HepG2 (cell line): ENCODE measurements around the gene KLC4. TPM values are rescaled to one million over a fixed set of nuclear protein-coding genes. Genes with fewer than 3 reads are reported as not detected.

ENCODE experiments used
- ADNP ChIP-seq: sonication (generic); formaldehyde crosslinking; IDR thresholded peaks from 2 replicates; pipeline ENCODE4 v1.4.0; 2020; ENCODE audit warnings: missing genetic modification reagents
- ELF4 ChIP-seq: sonication (generic); formaldehyde crosslinking; IDR thresholded peaks from 2 replicates; pipeline ENCODE4 v1.5.0; 2020; ENCODE audit warnings: missing genetic modification reagents, mild to moderate bottlenecking, moderate library complexity, borderline replicate concordance
- HOXA3 ChIP-seq: sonication (generic); formaldehyde crosslinking; IDR thresholded peaks from 2 replicates; pipeline ENCODE4 v1.5.0; 2020; ENCODE audit warnings: missing genetic modification reagents
- KAT8 ChIP-seq: IDR thresholded peaks from 2 replicates; pipeline ENCODE4 v1.6.1; 2016; ENCODE audit warnings: missing genetic modification reagents, missing compliant biosample characterization
- NFIB ChIP-seq: sonication (generic); formaldehyde crosslinking; IDR thresholded peaks from 2 replicates; pipeline ENCODE4 v1.9.0; 2021; ENCODE audit warnings: missing genetic modification reagents, mild to moderate bottlenecking, borderline replicate concordance
- RARA ChIP-seq: IDR thresholded peaks from 2 replicates; pipeline ENCODE4 v1.6.1; 2016; ENCODE audit warnings: missing genetic modification reagents, missing compliant biosample characterization
- RFX3 ChIP-seq: IDR thresholded peaks from 2 replicates; pipeline ENCODE4 v1.6.1; 2016; ENCODE audit warnings: missing biosample characterization, missing genetic modification reagents
- TP53 ChIP-seq: sonication (generic); formaldehyde crosslinking; conservative IDR thresholded peaks from 2 replicates; pipeline ENCODE4 v1.4.0; 2020; ENCODE audit warnings: missing genetic modification reagents
- ZBTB25 ChIP-seq: IDR thresholded peaks from 2 replicates; pipeline ENCODE4 v1.6.1; 2018; ENCODE audit warnings: missing genetic modification reagents
- ZBTB7B ChIP-seq: sonication (generic); formaldehyde crosslinking; IDR thresholded peaks from 2 replicates; pipeline ENCODE4 v1.4.0; 2020; ENCODE audit warnings: missing genetic modification reagents
- ZNF3 ChIP-seq: IDR thresholded peaks from 2 replicates; pipeline ENCODE4 v1.7.0; 2017; ENCODE audit warnings: inconsistent platforms
- ZSCAN30 ChIP-seq: sonication (generic); formaldehyde crosslinking; IDR thresholded peaks from 2 replicates; pipeline ENCODE4 v1.5.0; 2020; ENCODE audit warnings: mild to moderate bottlenecking, missing genetic modification reagents
- polyA plus RNA-seq, 8 experiments: library from polyadenylated mRNA; depleted of rRNA in 3 of 8; stranded (reverse) in 7 of 8; unstranded in 1 of 8; fragments of >200 nt; fragmentation: Illumina TruSeq in 4 of 8; extraction: Trizol in 4 of 8; gene quantifications; 2 replicates each; pipeline versions ENCODE4 v1.2.1 to v1.2.3, GENCODE V29; 2011 to 2016; ENCODE audit warnings: low read depth in 4 of 8, missing spikeins in 1 of 8, mixed read lengths in 1 of 8; ENCODE audit not compliant: insufficient read depth in 1 of 8
- total RNA-seq, 5 experiments: library from RNA; depleted of rRNA; stranded (reverse); fragments of >200 nt; fragmentation: Illumina TruSeq; extraction: Trizol; gene quantifications; 2 replicates each; pipeline ENCODE4 v1.2.3, GENCODE V29; 2016; ENCODE audit warnings: low read depth in 1 of 5
- TF ChIP-seq, protein P1 (sequence below): sonication (generic); formaldehyde crosslinking; IDR thresholded peaks from one replicate; pipeline ENCODE4 v1.5.1; 2020; ENCODE audit warnings: mild to moderate bottlenecking, missing genetic modification reagents; ENCODE audit errors: not compliant biosample characterization
- TF ChIP-seq, protein P2 (sequence below): sonication (generic); formaldehyde crosslinking; IDR thresholded peaks from 2 replicates; pipeline ENCODE4 v1.4.0; 2020; ENCODE audit warnings: missing genetic modification reagents
- TF ChIP-seq, protein P3 (sequence below): sonication (generic); formaldehyde crosslinking; IDR thresholded peaks from 2 replicates; pipeline ENCODE4 v1.5.1; 2020; ENCODE audit warnings: mild to moderate bottlenecking, missing genetic modification reagents

KLC4 gene
- total and polyA plus RNA-seq, 2 of the 13 experiments (the other 11 are each of a cell fraction or from before 2014, with no cell fraction given): 45.4 to 70.4 TPM

DNA sequence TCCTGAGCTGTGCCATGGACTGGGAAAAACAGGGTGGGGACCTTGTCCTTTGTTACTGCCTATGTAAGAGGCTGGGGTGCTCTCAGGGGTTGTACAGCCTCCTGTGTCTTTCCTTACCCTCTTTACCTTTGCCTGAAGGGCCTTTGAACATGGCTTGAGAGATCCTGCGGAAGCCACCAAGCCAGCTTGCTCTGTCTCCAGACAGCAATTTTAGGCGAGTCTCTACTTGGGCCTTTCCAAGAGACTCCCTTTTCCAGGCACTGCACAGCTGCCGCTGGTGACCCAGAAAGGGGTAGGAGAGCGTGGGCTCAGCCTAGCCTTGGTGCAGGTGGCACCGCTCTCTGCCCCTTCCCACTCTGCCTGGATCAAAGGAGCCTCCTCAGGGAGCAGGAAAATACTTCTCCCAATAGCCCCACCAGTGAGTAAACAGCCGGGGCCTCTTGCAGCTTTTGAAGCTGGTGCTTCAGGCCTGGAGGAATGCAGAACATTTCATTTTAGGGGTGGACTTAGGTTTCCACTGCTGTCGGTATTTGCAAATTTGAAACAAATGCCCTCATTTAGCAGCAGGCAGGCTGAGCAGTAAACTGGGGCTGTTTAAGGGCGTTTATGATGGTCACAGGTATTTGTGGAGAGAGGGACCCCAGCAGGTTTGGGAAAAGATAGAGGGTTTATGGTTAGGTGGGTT is 30.6 kb downstream of the KLC4 start (continued):
- TF ChIP-seq HOXA3 (CRISPR knock-in tag) (peak; percentile 58; the same call in 1 of the 2 replicates), ELF4 (CRISPR knock-in tag) (peak; percentile 69; the same call in 1 of the 2 replicates), KAT8 (CRISPR knock-in tag) (0 out of 2 replicates have a peak, but pooled peaks have one; percentile 24), ZSCAN30 (CRISPR knock-in tag) (0 out of 2 replicates have a peak, but pooled peaks have one; percentile 71), ADNP (CRISPR knock-in tag) (no peak), RFX3 (CRISPR knock-in tag) (no peak), RARA (CRISPR knock-in tag) (peak; percentile 62; the same call in 1 of the 2 replicates), TP53 (CRISPR knock-in tag) (0 out of 2 replicates have a peak, but pooled peaks have one; percentile 32), ZBTB7B (CRISPR knock-in tag) (peak; percentile 76), ZNF3 (CRISPR knock-in tag) (no peak), NFIB (no peak), ZBTB25 (peak; percentile 61; the same call in 1 of the 2 replicates)
- TF ChIP-seq, protein P1, sequence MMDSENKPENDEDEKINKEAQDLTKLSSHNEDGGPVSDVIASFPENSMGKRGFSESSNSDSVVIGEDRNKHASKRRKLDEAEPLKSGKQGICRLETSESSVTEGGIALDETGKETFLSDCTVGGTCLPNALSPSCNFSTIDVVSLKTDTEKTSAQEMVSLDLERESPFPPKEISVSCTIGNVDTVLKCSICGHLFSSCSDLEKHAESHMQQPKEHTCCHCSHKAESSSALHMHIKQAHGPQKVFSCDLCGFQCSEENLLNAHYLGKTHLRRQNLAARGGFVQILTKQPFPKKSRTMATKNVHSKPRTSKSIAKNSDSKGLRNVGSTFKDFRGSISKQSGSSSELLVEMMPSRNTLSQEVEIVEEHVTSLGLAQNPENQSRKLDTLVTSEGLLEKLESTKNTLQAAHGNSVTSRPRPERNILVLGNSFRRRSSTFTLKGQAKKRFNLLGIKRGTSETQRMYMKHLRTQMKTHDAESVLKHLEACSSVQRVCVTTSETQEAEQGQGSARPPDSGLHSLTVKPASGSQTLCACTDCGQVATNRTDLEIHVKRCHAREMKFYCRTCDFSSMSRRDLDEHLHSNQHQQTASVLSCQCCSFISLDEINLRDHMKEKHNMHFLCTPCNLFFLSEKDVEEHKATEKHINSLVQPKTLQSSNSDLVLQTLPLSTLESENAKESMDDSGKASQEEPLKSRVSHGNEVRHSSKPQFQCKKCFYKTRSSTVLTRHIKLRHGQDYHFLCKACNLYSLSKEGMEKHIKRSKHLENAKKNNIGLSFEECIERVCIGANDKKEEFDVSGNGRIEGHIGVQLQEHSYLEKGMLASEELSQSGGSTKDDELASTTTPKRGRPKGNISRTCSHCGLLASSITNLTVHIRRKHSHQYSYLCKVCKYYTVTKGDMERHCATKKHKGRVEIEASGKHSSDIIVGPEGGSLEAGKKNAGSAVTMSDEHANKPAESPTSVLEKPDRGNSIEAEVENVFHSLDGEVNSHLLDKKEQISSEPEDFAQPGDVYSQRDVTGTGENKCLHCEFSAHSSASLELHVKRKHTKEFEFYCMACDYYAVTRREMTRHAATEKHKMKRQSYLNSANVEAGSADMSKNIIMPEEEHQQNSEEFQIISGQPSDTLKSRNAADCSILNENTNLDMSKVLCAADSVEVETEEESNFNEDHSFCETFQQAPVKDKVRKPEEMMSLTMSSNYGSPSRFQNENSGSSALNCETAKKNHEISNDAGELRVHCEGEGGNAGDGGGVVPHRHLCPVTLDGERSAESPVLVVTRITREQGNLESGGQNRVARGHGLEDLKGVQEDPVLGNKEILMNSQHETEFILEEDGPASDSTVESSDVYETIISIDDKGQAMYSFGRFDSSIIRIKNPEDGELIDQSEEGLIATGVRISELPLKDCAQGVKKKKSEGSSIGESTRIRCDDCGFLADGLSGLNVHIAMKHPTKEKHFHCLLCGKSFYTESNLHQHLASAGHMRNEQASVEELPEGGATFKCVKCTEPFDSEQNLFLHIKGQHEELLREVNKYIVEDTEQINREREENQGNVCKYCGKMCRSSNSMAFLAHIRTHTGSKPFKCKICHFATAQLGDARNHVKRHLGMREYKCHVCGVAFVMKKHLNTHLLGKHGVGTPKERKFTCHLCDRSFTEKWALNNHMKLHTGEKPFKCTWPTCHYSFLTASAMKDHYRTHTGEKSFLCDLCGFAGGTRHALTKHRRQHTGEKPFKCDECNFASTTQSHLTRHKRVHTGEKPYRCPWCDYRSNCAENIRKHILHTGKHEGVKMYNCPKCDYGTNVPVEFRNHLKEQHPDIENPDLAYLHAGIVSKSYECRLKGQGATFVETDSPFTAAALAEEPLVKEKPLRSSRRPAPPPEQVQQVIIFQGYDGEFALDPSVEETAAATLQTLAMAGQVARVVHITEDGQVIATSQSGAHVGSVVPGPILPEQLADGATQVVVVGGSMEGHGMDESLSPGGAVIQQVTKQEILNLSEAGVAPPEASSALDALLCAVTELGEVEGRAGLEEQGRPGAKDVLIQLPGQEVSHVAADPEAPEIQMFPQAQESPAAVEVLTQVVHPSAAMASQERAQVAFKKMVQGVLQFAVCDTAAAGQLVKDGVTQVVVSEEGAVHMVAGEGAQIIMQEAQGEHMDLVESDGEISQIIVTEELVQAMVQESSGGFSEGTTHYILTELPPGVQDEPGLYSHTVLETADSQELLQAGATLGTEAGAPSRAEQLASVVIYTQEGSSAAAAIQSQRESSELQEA (CRISPR knock-in tag): no peak
- TF ChIP-seq, protein P2, sequence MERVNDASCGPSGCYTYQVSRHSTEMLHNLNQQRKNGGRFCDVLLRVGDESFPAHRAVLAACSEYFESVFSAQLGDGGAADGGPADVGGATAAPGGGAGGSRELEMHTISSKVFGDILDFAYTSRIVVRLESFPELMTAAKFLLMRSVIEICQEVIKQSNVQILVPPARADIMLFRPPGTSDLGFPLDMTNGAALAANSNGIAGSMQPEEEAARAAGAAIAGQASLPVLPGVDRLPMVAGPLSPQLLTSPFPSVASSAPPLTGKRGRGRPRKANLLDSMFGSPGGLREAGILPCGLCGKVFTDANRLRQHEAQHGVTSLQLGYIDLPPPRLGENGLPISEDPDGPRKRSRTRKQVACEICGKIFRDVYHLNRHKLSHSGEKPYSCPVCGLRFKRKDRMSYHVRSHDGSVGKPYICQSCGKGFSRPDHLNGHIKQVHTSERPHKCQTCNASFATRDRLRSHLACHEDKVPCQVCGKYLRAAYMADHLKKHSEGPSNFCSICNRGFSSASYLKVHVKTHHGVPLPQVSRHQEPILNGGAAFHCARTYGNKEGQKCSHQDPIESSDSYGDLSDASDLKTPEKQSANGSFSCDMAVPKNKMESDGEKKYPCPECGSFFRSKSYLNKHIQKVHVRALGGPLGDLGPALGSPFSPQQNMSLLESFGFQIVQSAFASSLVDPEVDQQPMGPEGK: peak; percentile 98
- TF ChIP-seq, protein P3, sequence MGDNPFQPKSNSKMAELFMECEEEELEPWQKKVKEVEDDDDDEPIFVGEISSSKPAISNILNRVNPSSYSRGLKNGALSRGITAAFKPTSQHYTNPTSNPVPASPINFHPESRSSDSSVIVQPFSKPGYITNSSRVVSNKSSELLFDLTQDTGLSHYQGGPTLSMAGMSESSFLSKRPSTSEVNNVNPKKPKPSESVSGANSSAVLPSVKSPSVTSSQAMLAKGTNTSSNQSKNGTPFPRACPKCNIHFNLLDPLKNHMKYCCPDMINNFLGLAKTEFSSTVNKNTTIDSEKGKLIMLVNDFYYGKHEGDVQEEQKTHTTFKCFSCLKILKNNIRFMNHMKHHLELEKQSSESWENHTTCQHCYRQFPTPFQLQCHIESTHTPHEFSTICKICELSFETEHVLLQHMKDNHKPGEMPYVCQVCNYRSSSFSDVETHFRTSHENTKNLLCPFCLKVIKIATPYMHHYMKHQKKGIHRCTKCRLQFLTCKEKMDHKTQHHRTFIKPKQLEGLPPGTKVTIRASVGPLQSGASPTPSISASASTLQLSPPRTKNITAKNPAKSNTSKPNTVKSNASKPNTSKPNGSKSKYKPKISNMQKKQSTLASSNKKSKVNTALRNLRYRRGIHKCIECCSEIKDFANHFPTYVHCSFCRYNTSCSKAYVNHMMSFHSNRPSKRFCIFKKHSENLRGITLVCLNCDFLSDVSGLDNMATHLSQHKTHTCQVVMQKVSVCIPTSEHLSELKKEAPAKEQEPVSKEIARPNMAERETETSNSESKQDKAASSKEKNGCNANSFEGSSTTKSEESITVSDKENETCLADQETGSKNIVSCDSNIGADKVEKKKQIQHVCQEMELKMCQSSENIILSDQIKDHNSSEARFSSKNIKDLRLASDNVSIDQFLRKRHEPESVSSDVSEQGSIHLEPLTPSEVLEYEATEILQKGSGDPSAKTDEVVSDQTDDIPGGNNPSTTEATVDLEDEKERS (CRISPR knock-in tag): 0 out of 2 replicates have a peak, but pooled peaks have one; percentile 54
